Thoracic aorta (tissue), 2 donors: Measurements from ENCODE around the gene RANBP1. TPM values are rescaled to one million over a fixed set of nuclear protein-coding genes. Genes with fewer than 3 reads are reported as not detected.

Source experiments
- ATAC-seq: fragments of 150-250 bp; one replicate; pipeline ENCODE4 v1.8.0; 2017; ENCODE audit warnings: low read depth; ENCODE audit not compliant: insufficient number of reproducible peaks, low FRiP score
- DNase-seq: peaks from one replicate; pipeline ENCODE4 v3.0.0-alpha.2; 2020; ENCODE audit warnings: low spot score
- H3K27ac ChIP-seq, 2 donors: fragments of 200-600 bp; sonication (generic); 1 replicate in 1 of 2; 2 replicates in 1 of 2; pipeline ENCODE4 v1.5.1; 2016; ENCODE audit warnings: mild to moderate bottlenecking in 2 of 2, moderate library complexity in 2 of 2
- H3K27me3 ChIP-seq: fragments of 200-600 bp; sonication (generic); replicated peaks from 2 replicates; pipeline ENCODE4 v1.6.0; 2016; ENCODE audit warnings: mild to moderate bottlenecking; ENCODE audit not compliant: insufficient read depth
- H3K36me3 ChIP-seq: fragments of 200-600 bp; sonication (generic); one replicate; pipeline ENCODE4 v1.5.1; 2016
- H3K4me1 ChIP-seq, 2 donors: fragments of 200-600 bp; sonication (generic); 1 replicate in 1 of 2; 2 replicates in 1 of 2; pipeline versions ENCODE4 v1.5.1 to v1.6.0; 2016; ENCODE audit warnings: low read depth in 2 of 2, mild to moderate bottlenecking in 1 of 2; ENCODE audit not compliant: control insufficient read depth in 1 of 2
- H3K4me3 ChIP-seq: fragments of 200-600 bp; sonication (generic); 2 replicates; pipeline ENCODE4 v1.5.1; 2016; ENCODE audit warnings: mild to moderate bottlenecking
- H3K9me3 ChIP-seq: fragments of 200-600 bp; sonication (generic); 2 replicates; pipeline ENCODE4 v1.5.1; 2016
- CTCF ChIP-seq: fragments of 200-600 bp; sonication (generic); IDR thresholded peaks from one replicate; pipeline ENCODE4 v1.5.1; 2019; ENCODE audit warnings: antibody characterized with exemption
- total RNA-seq, 2 donors: library from RNA; depleted of rRNA; stranded (reverse); fragments of >200 nt; gene quantifications; one replicate each; pipeline versions ENCODE4 v1.1.0 to v1.2.3, GENCODE V29; 2016

RANBP1 gene
- total RNA-seq, 2 donors from 2014 or later, result 130 to 140 TPM

- DNase-seq (no peak), ATAC-seq (no peak)
- no peaks in the 10 kb centered on the region for H3K4me1 ChIP-seq
- H3K27ac ChIP-seq, result no peak overlapping the region
- peaks cover 41% of the 10 kb centered on the region for H3K36me3 ChIP-seq
- TF ChIP-seq CTCF, result no peak
- no peak overlapping the region for H3K4me3 ChIP-seq
- no peaks in the 10 kb centered on the region for H3K27me3 ChIP-seq
- no peaks in the 10 kb centered on the region for H3K9me3 ChIP-seq
Measured at GRCh38 chr22:20099099-20099711, 16.7 kb upstream of the RANBP1 start.

GRCh38 chr22:20101638-20102037, 14.3 kb upstream of the RANBP1 start:
- Histone ChIP-seq H3K36me3 (peaks cover 39% of the 10 kb centered on the region), H3K27ac (no peak overlapping the region), H3K9me3 (no peaks in the 10 kb centered on the region), H3K4me1 (no peaks in the 10 kb centered on the region), H3K27me3 (no peaks in the 10 kb centered on the region), H3K4me3 (no peak overlapping the region)
- ATAC-seq, result no peak
- no peak for TF ChIP-seq CTCF
- DNase-seq, result no peak

GRCh38 chr22:20102203-20102780, 13.6 kb upstream of the RANBP1 start:
- Histone ChIP-seq H3K4me1 (no peaks in the 10 kb centered on the region), H3K9me3 (no peaks in the 10 kb centered on the region), H3K36me3 (peaks cover 45% of the 10 kb centered on the region), H3K27ac (no peak overlapping the region), H3K4me3 (no peak overlapping the region), H3K27me3 (no peaks in the 10 kb centered on the region)
- DNase-seq (no peak), ATAC-seq (no peak)
- TF ChIP-seq CTCF, result no peak

- ATAC-seq, result no peak
- H3K27ac ChIP-seq, result no peak overlapping the region
- H3K4me1 ChIP-seq, result no peaks in the 10 kb centered on the region
- no peaks in the 10 kb centered on the region for H3K9me3 ChIP-seq
- DNase-seq, result no peak
- TF ChIP-seq CTCF, result no peak
- no peak overlapping the region for H3K4me3 ChIP-seq
- no peaks in the 10 kb centered on the region for H3K27me3 ChIP-seq
- H3K36me3 ChIP-seq, result peaks cover 54% of the 10 kb centered on the region
Measured at GRCh38 chr22:20105456-20106204, 10.3 kb upstream of the RANBP1 start.

GRCh38 chr22:20106205-20106848, 9.6 kb upstream of the RANBP1 start:
- Histone ChIP-seq H3K4me3 (no peak overlapping the region), H3K9me3 (no peaks in the 10 kb centered on the region), H3K4me1 (no peaks in the 10 kb centered on the region), H3K36me3 (peaks cover 49% of the 10 kb centered on the region), H3K27ac (no peak overlapping the region), H3K27me3 (no peaks in the 10 kb centered on the region)
- ATAC-seq (no peak), DNase-seq (no peak)
- no peak for TF ChIP-seq CTCF
